H1 (cell line): Measurements from ENCODE around the gene OOEP. TPM values are rescaled to one million over a fixed set of nuclear protein-coding genes. Genes with fewer than 3 reads are reported as not detected.

Experiments
- CTCF ChIA-PET: fragments of 300-600 bp; sonication (Branson Sonifier 250); formaldehyde crosslinking; loops from one replicate; lab custom pipeline; 2021; ENCODE audit not compliant: partially characterized antibody; lab: Charles Lee
- POLR2A ChIA-PET: fragments of 300-600 bp; sonication (Branson Sonifier 250); formaldehyde crosslinking; loops from one replicate; lab custom pipeline; 2021; ENCODE audit warnings: inconsistent platforms; ENCODE audit not compliant: partially characterized antibody; lab: Charles Lee
- DNase-seq, 2 experiments: peaks; one replicate each; pipeline versions ENCODE4 v3.0.0 to v3.0.0-alpha.2; 2010 to 2022; ENCODE audit warnings: low spot score in 2 of 2, low read depth in 1 of 2, mixed read lengths in 1 of 2
- FAIRE-seq: peaks from 2 replicates; lab custom pipeline; 2011; peaks lifted over from hg19 to GRCh38; lab: Jason Lieb, UNC
- H2AFZ ChIP-seq: 2 replicates; pipeline ENCODE4 v1.8.1; 2012; ENCODE audit warnings: low read length, inconsistent platforms
- H2AK5ac ChIP-seq: 2 replicates; pipeline ENCODE4 v1.6.1; 2013; ENCODE audit warnings: low read depth, low read length
- H2BK120ac ChIP-seq: replicated peaks from 2 replicates; pipeline ENCODE3; 2013; ENCODE audit warnings: low read depth, low read length, inconsistent platforms
- H2BK12ac ChIP-seq: 2 replicates; pipeline ENCODE4 v1.6.1; 2013; ENCODE audit warnings: low read depth, low read length
- H2BK15ac ChIP-seq: 2 replicates; pipeline ENCODE4 v1.6.1; 2013; ENCODE audit warnings: low read length
- H2BK20ac ChIP-seq: 2 replicates; pipeline ENCODE4 v1.6.1; 2013; ENCODE audit warnings: low read length
- H2BK5ac ChIP-seq: 2 replicates; pipeline ENCODE4 v1.6.1; 2013; ENCODE audit warnings: low read depth, low read length
- H3K14ac ChIP-seq: 2 replicates; pipeline ENCODE4 v1.6.1; 2013; ENCODE audit warnings: inconsistent platforms; ENCODE audit not compliant: insufficient read length
- H3K18ac ChIP-seq: 2 replicates; pipeline ENCODE4 v1.6.1; 2013; ENCODE audit warnings: low read length; ENCODE audit errors: extremely low read depth
- H3K23ac ChIP-seq: 2 replicates; pipeline ENCODE4 v1.6.1; 2013; ENCODE audit warnings: inconsistent platforms; ENCODE audit not compliant: insufficient read length
- H3K23me2 ChIP-seq: 2 replicates; pipeline ENCODE4 v1.6.1; 2013; ENCODE audit warnings: low read depth, low read length
- H3K27ac ChIP-seq: 2 replicates; pipeline ENCODE4 v1.6.1; 2011; ENCODE audit warnings: low read depth, low read length, inconsistent platforms
- H3K27me3 ChIP-seq, 4 experiments: replicated peaks in 1 of 4; 1 replicate in 1 of 4; 2 replicates in 3 of 4; pipeline versions ENCODE4 v1.6.1 to v1.8.1; 2011 to 2013; ENCODE audit warnings: low read length in 3 of 4, mild to moderate bottlenecking in 3 of 4, inconsistent platforms in 2 of 4, mixed read lengths in 2 of 4, moderate library complexity in 1 of 4; ENCODE audit not compliant: control insufficient read depth in 3 of 4, insufficient read depth in 3 of 4; ENCODE audit errors: extremely low read depth in 1 of 4
- H3K36me3 ChIP-seq, 4 experiments: 2 replicates each; pipeline versions ENCODE4 v1.6.1 to v1.8.1; 2011 to 2013; ENCODE audit warnings: mild to moderate bottlenecking in 4 of 4, low read length in 3 of 4, moderate library complexity in 2 of 4, control low read depth in 1 of 4, inconsistent platforms in 1 of 4; ENCODE audit not compliant: insufficient read depth in 4 of 4, control insufficient read depth in 2 of 4
- H3K4ac ChIP-seq: replicated peaks from 2 replicates; pipeline ENCODE3; 2013; ENCODE audit warnings: low read length, low read depth, mixed read lengths, inconsistent platforms; ENCODE audit not compliant: insufficient read length
- H3K4me1 ChIP-seq, 4 experiments: replicated peaks in 1 of 4; 1 replicate in 1 of 4; 2 replicates in 3 of 4; pipeline versions ENCODE4 v1.6.1 to v1.8.1; 2011 to 2013; ENCODE audit warnings: low read length in 3 of 4, inconsistent platforms in 2 of 4, mixed read lengths in 1 of 4; ENCODE audit not compliant: insufficient read depth in 4 of 4, control insufficient read depth in 3 of 4
- H3K4me2 ChIP-seq, 2 experiments: 2 replicates each; pipeline versions ENCODE4 v1.6.1 to v1.8.1; 2011 to 2013; ENCODE audit warnings: low read depth in 2 of 2, low read length in 2 of 2, control low read depth in 1 of 2, inconsistent platforms in 1 of 2, mild to moderate bottlenecking in 1 of 2; ENCODE audit not compliant: insufficient read depth in 1 of 2
- H3K4me3 ChIP-seq, 4 experiments: fragments of 200-600, 300-600 bp in 1 of 4; sonication (generic), shearing (Covaris generic), sonication (Bioruptor Twin) in 1 of 4; 2 replicates each; pipeline versions ENCODE4 v1.5.1 to v1.8.1; 2011 to 2016; ENCODE audit warnings: low read length in 4 of 4, low read depth in 3 of 4, control low read depth in 2 of 4, inconsistent platforms in 2 of 4, mild to moderate bottlenecking in 2 of 4, mixed read lengths in 1 of 4, moderate library complexity in 1 of 4; ENCODE audit not compliant: insufficient read depth in 2 of 4; ENCODE audit errors: extremely low read depth in 1 of 4
- H3K56ac ChIP-seq: replicated peaks from 2 replicates; pipeline ENCODE3; 2013; ENCODE audit warnings: low read depth, mild to moderate bottlenecking, mixed read lengths, low read length, inconsistent platforms; ENCODE audit not compliant: insufficient read length
- H3K79me1 ChIP-seq: 2 replicates; pipeline ENCODE4 v1.6.1; 2013; ENCODE audit warnings: low read depth, low read length, control low read depth
- H3K79me2 ChIP-seq, 2 experiments: 2 replicates each; pipeline versions ENCODE4 v1.6.1 to v1.8.1; 2012 to 2013; ENCODE audit warnings: low read length in 2 of 2, mild to moderate bottlenecking in 2 of 2, inconsistent platforms in 1 of 2; ENCODE audit not compliant: insufficient read depth in 2 of 2, control insufficient read depth in 1 of 2
- H3K9ac ChIP-seq, 4 experiments: replicated peaks in 1 of 4; 1 replicate in 1 of 4; 2 replicates in 3 of 4; pipeline versions ENCODE4 v1.6.1 to v1.8.1; 2011 to 2013; ENCODE audit warnings: low read depth in 3 of 4, low read length in 3 of 4, control low read depth in 2 of 4, mild to moderate bottlenecking in 2 of 4, moderate library complexity in 2 of 4, inconsistent platforms in 1 of 4; ENCODE audit errors: extremely low read depth in 1 of 4
- H3K9me3 ChIP-seq, 2 experiments: 2 replicates each; pipeline versions ENCODE4 v1.6.1 to v1.8.1; 2012 to 2013; ENCODE audit warnings: mild to moderate bottlenecking in 2 of 2, moderate library complexity in 2 of 2, control low read depth in 1 of 2, inconsistent platforms in 1 of 2, low read depth in 1 of 2, low read length in 1 of 2, mixed read lengths in 1 of 2; ENCODE audit not compliant: insufficient read depth in 2 of 2
- H4K20me1 ChIP-seq, 2 experiments: replicated peaks in 1 of 2; 2 replicates each; pipeline versions ENCODE3 to v1.8.1; 2011 to 2013; ENCODE audit warnings: inconsistent platforms in 2 of 2, low read length in 2 of 2, mild to moderate bottlenecking in 1 of 2; ENCODE audit not compliant: insufficient read depth in 2 of 2, control insufficient read depth in 1 of 2
- H4K5ac ChIP-seq: 2 replicates; pipeline ENCODE4 v1.6.1; 2013; ENCODE audit warnings: low read length, low read depth, mixed read lengths, inconsistent platforms; ENCODE audit not compliant: insufficient read length
- H4K8ac ChIP-seq: 2 replicates; pipeline ENCODE4 v1.8.0; 2013; ENCODE audit warnings: mild to moderate bottlenecking, moderate library complexity, low read length, inconsistent platforms; ENCODE audit not compliant: insufficient read depth; ENCODE audit errors: extremely low read depth
- H4K91ac ChIP-seq: replicated peaks from 2 replicates; pipeline ENCODE3; 2013; ENCODE audit warnings: low read length, mixed read lengths, inconsistent platforms; ENCODE audit not compliant: insufficient read length
- CTCF ChIP-seq, 3 experiments: IDR thresholded peaks; 1 replicate in 2 of 3; 2 replicates in 1 of 3; pipeline versions ENCODE4 v1.5.1 to v1.6.1; 2011; ENCODE audit warnings: low read length in 3 of 3, mild to moderate bottlenecking in 3 of 3, inconsistent platforms in 2 of 3, low read depth in 1 of 3, moderate library complexity in 1 of 3; ENCODE audit not compliant: insufficient read depth in 1 of 3; ENCODE audit errors: control extremely low read depth in 1 of 3
- EP300 ChIP-seq, 2 experiments: IDR thresholded peaks; 1 replicate in 1 of 2; 2 replicates in 1 of 2; pipeline ENCODE4 v1.6.1; 2011 to 2012; ENCODE audit warnings: low read depth in 2 of 2, low read length in 2 of 2, mild to moderate bottlenecking in 2 of 2, borderline replicate concordance in 1 of 2, inconsistent platforms in 1 of 2, moderate library complexity in 1 of 2
- GTF2F1 ChIP-seq: IDR thresholded peaks from 2 replicates; pipeline ENCODE4 v1.6.1; 2012; ENCODE audit warnings: low read depth, low read length, improper control_type of control experiment, borderline replicate concordance
- NRF1 ChIP-seq: IDR thresholded peaks from 2 replicates; pipeline ENCODE4 v1.6.1; 2011; ENCODE audit warnings: mild to moderate bottlenecking, low read depth, low read length, improper control_type of control experiment
- RNF2 ChIP-seq: fragments of 200-900, 300-1000 bp; sonication (generic); IDR thresholded peaks from 2 replicates; pipeline ENCODE4 v1.7.1; 2016; ENCODE audit warnings: borderline replicate concordance, low read depth, mild to moderate bottlenecking, antibody characterized with exemption, low read length; ENCODE audit not compliant: poor library complexity, severe bottlenecking; ENCODE audit errors: missing control alignments
- SIRT6 ChIP-seq: IDR thresholded peaks from one replicate; pipeline ENCODE4 v1.7.1; 2012; ENCODE audit warnings: low read length, inconsistent platforms
- polyA plus RNA-seq, 7 experiments: library from polyadenylated mRNA; depleted of rRNA in 3 of 7; stranded (reverse) in 5 of 7; unstranded in 2 of 7; fragments of >200 nt in 5 of 7; fragments of 200-250 nt in 2 of 7; gene quantifications; 1 replicate in 5 of 7; 2 replicates in 1 of 7; 4 replicates in 1 of 7; pipeline versions ENCODE4 v1.2.1 to v1.2.3, GENCODE V29; 2011 to 2013; ENCODE audit warnings: missing spikeins in 2 of 7, mixed read lengths in 2 of 7
- total RNA-seq: library from RNA; stranded (reverse); fragmentation: NEBNext Ultra II Directional; extraction: Animal tissue kit (Norgen Biotek cat#: 25700); gene quantifications from 2 replicates; pipeline ENCODE4 v1.2.1, GENCODE V29; 2021

Gene OOEP
- total and polyA plus RNA-seq, 2 of the 8 experiments (the other 6 are each of a cell fraction or from before 2014, with no cell fraction given) = 0.20 to 0.41 TPM

GRCh38 chr6:73400656-73401055 lies 31.0 kb upstream of the OOEP start:
- Histone ChIP-seq H4K91ac (no peak overlapping the region), H3K27ac (no peak overlapping the region), H2AFZ (no peak overlapping the region), H4K8ac (no peak overlapping the region), H2BK120ac (no peak overlapping the region), H2BK5ac (no peak overlapping the region), H2BK20ac (no peak overlapping the region), H2BK15ac (no peak overlapping the region), H3K4ac (no peak overlapping the region), H3K4me1 (no peaks in the 10 kb centered on the region), H3K23me2 (no peaks in the 10 kb centered on the region), H3K23ac (no peak overlapping the region), H3K9ac (no peak overlapping the region), H2BK12ac (no peak overlapping the region), H3K14ac (no peak overlapping the region), H3K4me2 (no peak overlapping the region), H3K27me3 (no peaks in the 10 kb centered on the region), H4K5ac (no peak overlapping the region), H3K9me3 (no peaks in the 10 kb centered on the region), H3K79me1 (no peaks in the 10 kb centered on the region), H3K56ac (no peak overlapping the region), H4K20me1 (no peaks in the 10 kb centered on the region), H2AK5ac (no peak overlapping the region), H3K4me3 (no peak overlapping the region), H3K79me2 (no peaks in the 10 kb centered on the region), H3K18ac (no peak overlapping the region), H3K36me3 (no peaks in the 10 kb centered on the region)
- TF ChIP-seq GTF2F1 (no peak), RNF2 (no peak), SIRT6 (no peak), CTCF (IDR thresholded peaks at IDR 0.05; ENCODE audit: control extremely low read depth in 1 of 3, insufficient read depth in 1 of 3, low read depth in 1 of 3, low read length in 3 of 3) (no peak), NRF1 (no peak), EP300 (IDR thresholded peaks at IDR 0.05; ENCODE audit: borderline replicate concordance in 1 of 2, low read depth in 2 of 2, low read length in 2 of 2) (no peak)
- FAIRE-seq (no peak), DNase-seq (no peak)
- CTCF ChIA-PET = no interaction called here
- POLR2A ChIA-PET = interaction anchor here (1.5 kb wide), 1 partner anchor 113 kb away, joined by 5 read pairs; no protein-coding TSS in a partner anchor
